ENCODE results near the gene BAZ2B. TPM values are rescaled to one million over a fixed set of nuclear protein-coding genes. Genes with fewer than 3 reads are reported as not detected.

The BAZ2B gene
- total RNA-seq, 1 donor from 2014 or later, result 81.5 TPM

DNA sequence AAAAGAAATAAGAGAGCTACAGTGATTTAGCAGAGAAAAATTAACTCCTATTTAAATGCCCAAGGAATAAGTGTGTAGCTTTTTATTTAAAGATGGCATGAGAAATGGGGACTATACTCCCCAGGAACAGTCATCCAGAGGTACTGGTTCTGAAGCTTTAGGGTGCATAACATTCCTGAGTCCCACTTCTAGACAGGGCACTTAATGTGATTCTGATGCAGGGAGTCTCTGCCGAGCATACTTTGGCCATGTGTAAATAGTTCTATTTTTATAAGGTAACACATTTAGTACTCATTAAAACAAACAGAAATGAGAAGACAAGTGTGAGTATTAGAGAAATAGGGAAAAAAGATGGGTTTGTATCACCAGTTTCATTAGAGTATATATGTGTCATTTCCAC is 175.2 kb downstream of the BAZ2B start:
- Mint-ChIP-seq H3K27ac (ENCODE audit: unreplicated experiment) (no peak overlapping the region), H3K4me1 (ENCODE audit: unreplicated experiment) (no peaks in the 10 kb centered on the region)

DNA sequence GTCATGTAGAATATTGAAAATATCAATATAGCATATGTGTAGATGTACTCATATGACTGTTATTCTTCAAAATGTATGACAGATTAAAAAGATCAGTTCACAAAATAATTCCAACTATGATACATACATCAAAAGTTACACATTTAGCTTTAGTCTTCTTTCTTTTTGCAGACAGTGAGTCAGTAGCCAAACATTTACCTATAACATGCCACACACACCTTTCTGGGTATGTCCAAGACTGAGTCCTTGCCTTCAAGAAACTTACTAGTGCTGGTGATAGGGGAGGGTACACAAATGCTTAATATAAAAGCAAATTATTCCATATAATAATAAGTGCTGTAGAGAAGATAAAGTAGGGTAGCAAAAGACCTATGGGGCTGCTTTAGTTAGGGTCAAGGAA is 176.9 kb downstream of the BAZ2B start:
- H3K27ac Mint-ChIP-seq (ENCODE audit: unreplicated experiment), result no peak overlapping the region
- H3K4me1 Mint-ChIP-seq (ENCODE audit: unreplicated experiment), result no peaks in the 10 kb centered on the region
- TF ChIP-seq, protein P1, sequence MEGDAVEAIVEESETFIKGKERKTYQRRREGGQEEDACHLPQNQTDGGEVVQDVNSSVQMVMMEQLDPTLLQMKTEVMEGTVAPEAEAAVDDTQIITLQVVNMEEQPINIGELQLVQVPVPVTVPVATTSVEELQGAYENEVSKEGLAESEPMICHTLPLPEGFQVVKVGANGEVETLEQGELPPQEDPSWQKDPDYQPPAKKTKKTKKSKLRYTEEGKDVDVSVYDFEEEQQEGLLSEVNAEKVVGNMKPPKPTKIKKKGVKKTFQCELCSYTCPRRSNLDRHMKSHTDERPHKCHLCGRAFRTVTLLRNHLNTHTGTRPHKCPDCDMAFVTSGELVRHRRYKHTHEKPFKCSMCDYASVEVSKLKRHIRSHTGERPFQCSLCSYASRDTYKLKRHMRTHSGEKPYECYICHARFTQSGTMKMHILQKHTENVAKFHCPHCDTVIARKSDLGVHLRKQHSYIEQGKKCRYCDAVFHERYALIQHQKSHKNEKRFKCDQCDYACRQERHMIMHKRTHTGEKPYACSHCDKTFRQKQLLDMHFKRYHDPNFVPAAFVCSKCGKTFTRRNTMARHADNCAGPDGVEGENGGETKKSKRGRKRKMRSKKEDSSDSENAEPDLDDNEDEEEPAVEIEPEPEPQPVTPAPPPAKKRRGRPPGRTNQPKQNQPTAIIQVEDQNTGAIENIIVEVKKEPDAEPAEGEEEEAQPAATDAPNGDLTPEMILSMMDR (IDR thresholded peaks at IDR 0.05), result no peak
- DNase-seq (ENCODE audit: extremely low spot score, unreplicated experiment), result no peak
- H3K36me3 Mint-ChIP-seq (ENCODE audit: unreplicated experiment), result peaks cover 50% of the 10 kb centered on the region
- H3K9me3 Mint-ChIP-seq (ENCODE audit: unreplicated experiment), result no peaks in the 10 kb centered on the region
- H3K4me3 Mint-ChIP-seq (ENCODE audit: unreplicated experiment), result no peak overlapping the region
- no peaks in the 10 kb centered on the region for H3K27me3 Mint-ChIP-seq (ENCODE audit: unreplicated experiment)

More for the DNA sequence above, 175.2 kb downstream of the BAZ2B start:
- H3K9me3 Mint-ChIP-seq (ENCODE audit: unreplicated experiment), result no peaks in the 10 kb centered on the region
- H3K4me3 Mint-ChIP-seq (ENCODE audit: unreplicated experiment), result no peak overlapping the region
- DNase-seq (ENCODE audit: extremely low spot score, unreplicated experiment), result no peak
- H3K27me3 Mint-ChIP-seq (ENCODE audit: unreplicated experiment), result no peaks in the 10 kb centered on the region
- H3K36me3 Mint-ChIP-seq (ENCODE audit: unreplicated experiment), result peaks cover 63% of the 10 kb centered on the region
- TF ChIP-seq, protein P1 (IDR thresholded peaks at IDR 0.05), result no peak

DNA sequence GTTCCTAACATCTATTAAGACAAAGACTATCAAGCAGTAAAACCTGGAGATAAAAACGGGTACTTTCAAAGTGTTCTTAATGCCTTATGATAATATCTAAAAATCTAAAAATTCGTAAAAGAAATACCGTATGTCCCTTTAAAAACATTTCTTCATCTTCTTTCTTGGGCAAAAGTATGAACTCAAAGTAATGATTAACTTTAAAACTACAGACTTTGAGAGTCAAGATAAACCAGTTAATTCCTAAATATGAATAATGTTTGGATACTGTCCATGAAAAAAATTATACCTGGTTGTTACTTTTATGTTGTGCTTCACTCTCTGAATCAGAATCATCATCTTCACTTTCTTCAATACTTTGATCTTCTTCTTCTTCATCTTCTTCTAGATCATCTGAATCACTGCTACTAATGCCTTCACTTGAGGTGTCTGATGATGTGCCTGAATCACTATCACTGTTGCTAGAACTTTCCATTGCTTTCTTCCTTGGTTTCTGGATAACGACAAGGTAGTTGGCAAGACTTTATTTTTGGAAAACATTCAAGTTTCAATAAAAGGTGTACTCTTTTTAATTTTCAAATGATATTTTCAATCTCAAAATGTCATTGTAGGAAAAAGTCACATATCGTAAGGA is 177.5 kb downstream of the BAZ2B start:
- TF ChIP-seq, protein P1 (IDR thresholded peaks at IDR 0.05), result no peak
- H3K4me3 Mint-ChIP-seq (ENCODE audit: unreplicated experiment), result no peak overlapping the region
- peaks cover 45% of the 10 kb centered on the region for H3K36me3 Mint-ChIP-seq (ENCODE audit: unreplicated experiment)
- no peaks in the 10 kb centered on the region for H3K9me3 Mint-ChIP-seq (ENCODE audit: unreplicated experiment)
- DNase-seq (ENCODE audit: extremely low spot score, unreplicated experiment), result no peak
- no peak overlapping the region for H3K27ac Mint-ChIP-seq (ENCODE audit: unreplicated experiment)
- H3K27me3 Mint-ChIP-seq (ENCODE audit: unreplicated experiment), result no peaks in the 10 kb centered on the region
- no peaks in the 10 kb centered on the region for H3K4me1 Mint-ChIP-seq (ENCODE audit: unreplicated experiment)

DNA sequence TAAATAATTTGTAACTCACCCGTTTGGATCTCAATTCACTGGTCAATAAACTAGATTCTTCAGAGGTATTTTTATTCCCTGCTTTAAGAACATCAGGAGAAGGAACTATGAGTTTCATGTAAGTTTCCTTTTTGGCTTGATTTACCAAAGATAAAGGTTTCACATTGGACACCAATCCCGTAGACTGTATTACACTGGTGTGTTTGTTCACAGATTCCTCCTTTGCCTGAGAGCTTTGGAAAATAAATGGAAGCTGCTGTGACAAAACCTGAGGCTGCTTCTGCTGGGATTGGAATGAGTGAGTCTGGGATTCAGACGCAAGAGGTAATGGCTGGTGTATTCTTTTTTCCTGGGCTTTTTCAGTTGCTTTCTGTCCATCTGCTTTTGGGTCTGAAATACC is 178.1 kb downstream of the BAZ2B start:
- Mint-ChIP-seq H3K9me3 (ENCODE audit: unreplicated experiment) (no peaks in the 10 kb centered on the region), H3K4me3 (ENCODE audit: unreplicated experiment) (no peak overlapping the region), H3K4me1 (ENCODE audit: unreplicated experiment) (no peaks in the 10 kb centered on the region), H3K27ac (ENCODE audit: unreplicated experiment) (no peak overlapping the region), H3K36me3 (ENCODE audit: unreplicated experiment) (peaks cover 44% of the 10 kb centered on the region), H3K27me3 (ENCODE audit: unreplicated experiment) (no peaks in the 10 kb centered on the region)
- DNase-seq (ENCODE audit: extremely low spot score, unreplicated experiment), result no peak
- TF ChIP-seq, protein P1 (IDR thresholded peaks at IDR 0.05), result no peak

DNA sequence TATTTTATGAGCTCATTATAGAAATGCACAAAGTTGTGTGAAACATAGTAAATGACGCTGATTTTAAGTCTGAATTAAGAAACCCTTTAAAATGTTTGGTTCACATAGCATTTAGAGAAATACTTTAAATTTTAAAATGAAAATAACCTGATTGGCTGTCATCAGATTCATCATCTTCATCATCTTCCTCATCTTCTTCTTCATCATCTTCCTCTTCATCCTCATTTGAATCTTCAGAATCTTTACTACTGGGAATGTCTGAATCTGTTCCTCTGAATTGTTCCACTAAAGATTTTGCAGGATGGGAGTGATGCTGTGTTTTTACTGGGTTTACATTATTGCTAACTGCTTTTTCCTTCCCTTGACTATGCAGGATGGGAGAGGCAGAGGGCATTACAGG is 183.7 kb downstream of the BAZ2B start:
- Mint-ChIP-seq H3K27me3 (ENCODE audit: unreplicated experiment) (no peaks in the 10 kb centered on the region), H3K4me1 (ENCODE audit: unreplicated experiment) (no peaks in the 10 kb centered on the region), H3K36me3 (ENCODE audit: unreplicated experiment) (peaks cover 61% of the 10 kb centered on the region), H3K27ac (ENCODE audit: unreplicated experiment) (no peak overlapping the region), H3K9me3 (ENCODE audit: unreplicated experiment) (no peaks in the 10 kb centered on the region), H3K4me3 (ENCODE audit: unreplicated experiment) (no peak overlapping the region)
- TF ChIP-seq, protein P1 (IDR thresholded peaks at IDR 0.05), result no peak
- no peak for DNase-seq (ENCODE audit: extremely low spot score, unreplicated experiment)
